H1 (cell line): ENCODE data around the gene TUBGCP6. TPM values are rescaled to one million over a fixed set of nuclear protein-coding genes. Genes with fewer than 3 reads are reported as not detected.

Source experiments
- CTCF ChIA-PET: fragments of 300-600 bp; sonication (Branson Sonifier 250); formaldehyde crosslinking; loops from one replicate; lab custom pipeline; 2021; ENCODE audit not compliant: partially characterized antibody; lab: Charles Lee
- POLR2A ChIA-PET: fragments of 300-600 bp; sonication (Branson Sonifier 250); formaldehyde crosslinking; loops from one replicate; lab custom pipeline; 2021; ENCODE audit warnings: inconsistent platforms; ENCODE audit not compliant: partially characterized antibody; lab: Charles Lee
- DNase-seq, 2 experiments: peaks; one replicate each; pipeline versions ENCODE4 v3.0.0 to v3.0.0-alpha.2; 2010 to 2022; ENCODE audit warnings: low spot score in 2 of 2, low read depth in 1 of 2, mixed read lengths in 1 of 2
- FAIRE-seq: peaks from 2 replicates; lab custom pipeline; 2011; peaks lifted over from hg19 to GRCh38; lab: Jason Lieb, UNC
- H2AFZ ChIP-seq: 2 replicates; pipeline ENCODE4 v1.8.1; 2012; ENCODE audit warnings: low read length, inconsistent platforms
- H2AK5ac ChIP-seq: 2 replicates; pipeline ENCODE4 v1.6.1; 2013; ENCODE audit warnings: low read depth, low read length
- H2BK120ac ChIP-seq: replicated peaks from 2 replicates; pipeline ENCODE3; 2013; ENCODE audit warnings: low read depth, low read length, inconsistent platforms
- H2BK12ac ChIP-seq: 2 replicates; pipeline ENCODE4 v1.6.1; 2013; ENCODE audit warnings: low read depth, low read length
- H2BK15ac ChIP-seq: 2 replicates; pipeline ENCODE4 v1.6.1; 2013; ENCODE audit warnings: low read length
- H2BK20ac ChIP-seq: 2 replicates; pipeline ENCODE4 v1.6.1; 2013; ENCODE audit warnings: low read length
- H2BK5ac ChIP-seq: 2 replicates; pipeline ENCODE4 v1.6.1; 2013; ENCODE audit warnings: low read depth, low read length
- H3K14ac ChIP-seq: 2 replicates; pipeline ENCODE4 v1.6.1; 2013; ENCODE audit warnings: inconsistent platforms; ENCODE audit not compliant: insufficient read length
- H3K18ac ChIP-seq: 2 replicates; pipeline ENCODE4 v1.6.1; 2013; ENCODE audit warnings: low read length; ENCODE audit errors: extremely low read depth
- H3K23ac ChIP-seq: 2 replicates; pipeline ENCODE4 v1.6.1; 2013; ENCODE audit warnings: inconsistent platforms; ENCODE audit not compliant: insufficient read length
- H3K23me2 ChIP-seq: 2 replicates; pipeline ENCODE4 v1.6.1; 2013; ENCODE audit warnings: low read depth, low read length
- H3K27ac ChIP-seq: 2 replicates; pipeline ENCODE4 v1.6.1; 2011; ENCODE audit warnings: low read depth, low read length, inconsistent platforms
- H3K27me3 ChIP-seq, 4 experiments: replicated peaks in 1 of 4; 1 replicate in 1 of 4; 2 replicates in 3 of 4; pipeline versions ENCODE4 v1.6.1 to v1.8.1; 2011 to 2013; ENCODE audit warnings: low read length in 3 of 4, mild to moderate bottlenecking in 3 of 4, inconsistent platforms in 2 of 4, mixed read lengths in 2 of 4, moderate library complexity in 1 of 4; ENCODE audit not compliant: control insufficient read depth in 3 of 4, insufficient read depth in 3 of 4; ENCODE audit errors: extremely low read depth in 1 of 4
- H3K36me3 ChIP-seq, 4 experiments: 2 replicates each; pipeline versions ENCODE4 v1.6.1 to v1.8.1; 2011 to 2013; ENCODE audit warnings: mild to moderate bottlenecking in 4 of 4, low read length in 3 of 4, moderate library complexity in 2 of 4, control low read depth in 1 of 4, inconsistent platforms in 1 of 4; ENCODE audit not compliant: insufficient read depth in 4 of 4, control insufficient read depth in 2 of 4
- H3K4ac ChIP-seq: replicated peaks from 2 replicates; pipeline ENCODE3; 2013; ENCODE audit warnings: low read length, low read depth, mixed read lengths, inconsistent platforms; ENCODE audit not compliant: insufficient read length
- H3K4me1 ChIP-seq, 4 experiments: replicated peaks in 1 of 4; 1 replicate in 1 of 4; 2 replicates in 3 of 4; pipeline versions ENCODE4 v1.6.1 to v1.8.1; 2011 to 2013; ENCODE audit warnings: low read length in 3 of 4, inconsistent platforms in 2 of 4, mixed read lengths in 1 of 4; ENCODE audit not compliant: insufficient read depth in 4 of 4, control insufficient read depth in 3 of 4
- H3K4me2 ChIP-seq, 2 experiments: 2 replicates each; pipeline versions ENCODE4 v1.6.1 to v1.8.1; 2011 to 2013; ENCODE audit warnings: low read depth in 2 of 2, low read length in 2 of 2, control low read depth in 1 of 2, inconsistent platforms in 1 of 2, mild to moderate bottlenecking in 1 of 2; ENCODE audit not compliant: insufficient read depth in 1 of 2
- H3K4me3 ChIP-seq, 4 experiments: fragments of 200-600, 300-600 bp in 1 of 4; sonication (generic), shearing (Covaris generic), sonication (Bioruptor Twin) in 1 of 4; 2 replicates each; pipeline versions ENCODE4 v1.5.1 to v1.8.1; 2011 to 2016; ENCODE audit warnings: low read length in 4 of 4, low read depth in 3 of 4, control low read depth in 2 of 4, inconsistent platforms in 2 of 4, mild to moderate bottlenecking in 2 of 4, mixed read lengths in 1 of 4, moderate library complexity in 1 of 4; ENCODE audit not compliant: insufficient read depth in 2 of 4; ENCODE audit errors: extremely low read depth in 1 of 4
- H3K56ac ChIP-seq: replicated peaks from 2 replicates; pipeline ENCODE3; 2013; ENCODE audit warnings: low read depth, mild to moderate bottlenecking, mixed read lengths, low read length, inconsistent platforms; ENCODE audit not compliant: insufficient read length
- H3K79me1 ChIP-seq: 2 replicates; pipeline ENCODE4 v1.6.1; 2013; ENCODE audit warnings: low read depth, low read length, control low read depth
- H3K79me2 ChIP-seq, 2 experiments: 2 replicates each; pipeline versions ENCODE4 v1.6.1 to v1.8.1; 2012 to 2013; ENCODE audit warnings: low read length in 2 of 2, mild to moderate bottlenecking in 2 of 2, inconsistent platforms in 1 of 2; ENCODE audit not compliant: insufficient read depth in 2 of 2, control insufficient read depth in 1 of 2
- H3K9ac ChIP-seq, 4 experiments: replicated peaks in 1 of 4; 1 replicate in 1 of 4; 2 replicates in 3 of 4; pipeline versions ENCODE4 v1.6.1 to v1.8.1; 2011 to 2013; ENCODE audit warnings: low read depth in 3 of 4, low read length in 3 of 4, control low read depth in 2 of 4, mild to moderate bottlenecking in 2 of 4, moderate library complexity in 2 of 4, inconsistent platforms in 1 of 4; ENCODE audit errors: extremely low read depth in 1 of 4
- H3K9me3 ChIP-seq, 2 experiments: 2 replicates each; pipeline versions ENCODE4 v1.6.1 to v1.8.1; 2012 to 2013; ENCODE audit warnings: mild to moderate bottlenecking in 2 of 2, moderate library complexity in 2 of 2, control low read depth in 1 of 2, inconsistent platforms in 1 of 2, low read depth in 1 of 2, low read length in 1 of 2, mixed read lengths in 1 of 2; ENCODE audit not compliant: insufficient read depth in 2 of 2
- H4K20me1 ChIP-seq, 2 experiments: replicated peaks in 1 of 2; 2 replicates each; pipeline versions ENCODE3 to v1.8.1; 2011 to 2013; ENCODE audit warnings: inconsistent platforms in 2 of 2, low read length in 2 of 2, mild to moderate bottlenecking in 1 of 2; ENCODE audit not compliant: insufficient read depth in 2 of 2, control insufficient read depth in 1 of 2
- H4K5ac ChIP-seq: 2 replicates; pipeline ENCODE4 v1.6.1; 2013; ENCODE audit warnings: low read length, low read depth, mixed read lengths, inconsistent platforms; ENCODE audit not compliant: insufficient read length
- H4K8ac ChIP-seq: 2 replicates; pipeline ENCODE4 v1.8.0; 2013; ENCODE audit warnings: mild to moderate bottlenecking, moderate library complexity, low read length, inconsistent platforms; ENCODE audit not compliant: insufficient read depth; ENCODE audit errors: extremely low read depth
- H4K91ac ChIP-seq: replicated peaks from 2 replicates; pipeline ENCODE3; 2013; ENCODE audit warnings: low read length, mixed read lengths, inconsistent platforms; ENCODE audit not compliant: insufficient read length
- PHF8 ChIP-seq: fragments of 200-600 bp; sonication (generic); conservative IDR thresholded peaks from 2 replicates; pipeline ENCODE4 v1.7.1; 2012; ENCODE audit warnings: low read depth, mild to moderate bottlenecking, inconsistent platforms, low read length, moderate library complexity
- WGBS, 2 experiments: shearing (Covaris generic) in 1 of 2; methylation state at CpG; one replicate each; pipeline versions ENCODE4 v1.1.6 to v1.1.7; 2013 to 2015; ENCODE audit warnings: low lambda C conversion rate in 2 of 2, mixed read lengths in 2 of 2, inconsistent platforms in 1 of 2, low coverage in 1 of 2, missing lambda C conversion rate in 1 of 2; ENCODE audit not compliant: insufficient replicate concordance in 2 of 2, insufficient coverage in 1 of 2, insufficient read length in 1 of 2; ENCODE audit errors: extremely low coverage in 1 of 2, missing lambda C conversion rate in 1 of 2; 5-methylcytosine and 5-hydroxymethylcytosine counted together
- polyA plus RNA-seq, 7 experiments: library from polyadenylated mRNA; depleted of rRNA in 3 of 7; stranded (reverse) in 5 of 7; unstranded in 2 of 7; fragments of >200 nt in 5 of 7; fragments of 200-250 nt in 2 of 7; gene quantifications; 1 replicate in 5 of 7; 2 replicates in 1 of 7; 4 replicates in 1 of 7; pipeline versions ENCODE4 v1.2.1 to v1.2.3, GENCODE V29; 2011 to 2013; ENCODE audit warnings: missing spikeins in 2 of 7, mixed read lengths in 2 of 7
- total RNA-seq: library from RNA; stranded (reverse); fragmentation: NEBNext Ultra II Directional; extraction: Animal tissue kit (Norgen Biotek cat#: 25700); gene quantifications from 2 replicates; pipeline ENCODE4 v1.2.1, GENCODE V29; 2021

Gene TUBGCP6
- total and polyA plus RNA-seq, 2 of the 8 experiments (the other 6 are each of a cell fraction or from before 2014, with no cell fraction given), result 24.2 to 24.7 TPM

- no peak for DNase-seq
- H3K23me2 ChIP-seq, result no peaks in the 10 kb centered on the region
- H3K14ac ChIP-seq, result no peak overlapping the region
- H3K4ac ChIP-seq, result no peak overlapping the region
- H3K4me2 ChIP-seq, result no peak overlapping the region
- H3K18ac ChIP-seq, result no peak overlapping the region
- peaks cover 0 to 11% of the 10 kb centered on the region in 2 experiments; a peak in 1 of 4 replicates for H3K79me2 ChIP-seq
- POLR2A ChIA-PET, result interaction anchor here (1.2 to 1.5 kb wide), 2 partner anchors 9 to 10 kb away, joined by 4 read pairs; no protein-coding TSS in a partner anchor
- peaks cover 4 to 36% (median 23%) of the 10 kb centered on the region in 4 experiments; a peak in 7 of 8 replicates for H3K36me3 ChIP-seq
- H2AK5ac ChIP-seq, result no peak overlapping the region
- no peaks in the 10 kb centered on the region for H3K27me3 ChIP-seq
- no peak overlapping the region for H3K9ac ChIP-seq
- TF ChIP-seq PHF8, result no peak
- TF ChIP-seq, all 59 proteins: peak for 0
- no peak overlapping the region for H2BK120ac ChIP-seq
- H3K4me1 ChIP-seq, result peaks cover 0 to 3% (median 1%) of the 10 kb centered on the region in 4 experiments; a peak in 2 of 7 replicates
- no peak for FAIRE-seq
- no peak overlapping the region for H2BK15ac ChIP-seq
- peaks cover 3% of the 10 kb centered on the region; the same call in 1 of the 2 replicates for H3K79me1 ChIP-seq
- H4K91ac ChIP-seq, result no peak overlapping the region
- no peak overlapping the region for H2BK12ac ChIP-seq
- WGBS, 2 experiments, result 92% methylated on average over 14 of the region's 14 CpGs; no CpG with 5 or more reads in 1 of the 2 experiments
- H2BK20ac ChIP-seq, result no peak overlapping the region
- H4K8ac ChIP-seq, result peak overlapping the region; percentile 86; the same call in 1 of the 2 replicates
- H3K9me3 ChIP-seq, result no peaks in the 10 kb centered on the region
- no peak overlapping the region for H2AFZ ChIP-seq
- no peak overlapping the region for H3K27ac ChIP-seq
- no peak overlapping the region for H2BK5ac ChIP-seq
- no peak overlapping the region for H3K23ac ChIP-seq
- H3K4me3 ChIP-seq, result no peak overlapping the region
- H4K20me1 ChIP-seq, result peaks cover 5 to 22% of the 10 kb centered on the region in 2 experiments
- CTCF ChIA-PET, result interaction anchor here (0.7 to 3.4 kb wide), 13 partner anchors 21 to 443 kb away, joined by 3 to 20 read pairs (median 4); no protein-coding TSS in a partner anchor
- H3K56ac ChIP-seq, result no peak overlapping the region
- no peak overlapping the region for H4K5ac ChIP-seq
Measured at GRCh38 chr22:50211147-50211546, 33.7 kb downstream of the TUBGCP6 start.
